A375 (cell line): Measurements from ENCODE around the gene TSNAXIP1. TPM values are rescaled to one million over a fixed set of nuclear protein-coding genes. Genes with fewer than 3 reads are reported as not detected.

Experiments used
- small RNA-seq: library from RNA; depleted of rRNA; stranded (forward); fragments of <200 nt; gene quantifications from one replicate; pipeline ENCODE3, GENCODE V24; 2014
- total RNA-seq: library from RNA; depleted of rRNA; stranded (reverse); fragments of >200 nt; shearing (Covaris generic); gene quantifications from 2 replicates; pipeline ENCODE4 v1.2.3, GENCODE V29; 2014; rRNA removed

Gene TSNAXIP1, protein sequence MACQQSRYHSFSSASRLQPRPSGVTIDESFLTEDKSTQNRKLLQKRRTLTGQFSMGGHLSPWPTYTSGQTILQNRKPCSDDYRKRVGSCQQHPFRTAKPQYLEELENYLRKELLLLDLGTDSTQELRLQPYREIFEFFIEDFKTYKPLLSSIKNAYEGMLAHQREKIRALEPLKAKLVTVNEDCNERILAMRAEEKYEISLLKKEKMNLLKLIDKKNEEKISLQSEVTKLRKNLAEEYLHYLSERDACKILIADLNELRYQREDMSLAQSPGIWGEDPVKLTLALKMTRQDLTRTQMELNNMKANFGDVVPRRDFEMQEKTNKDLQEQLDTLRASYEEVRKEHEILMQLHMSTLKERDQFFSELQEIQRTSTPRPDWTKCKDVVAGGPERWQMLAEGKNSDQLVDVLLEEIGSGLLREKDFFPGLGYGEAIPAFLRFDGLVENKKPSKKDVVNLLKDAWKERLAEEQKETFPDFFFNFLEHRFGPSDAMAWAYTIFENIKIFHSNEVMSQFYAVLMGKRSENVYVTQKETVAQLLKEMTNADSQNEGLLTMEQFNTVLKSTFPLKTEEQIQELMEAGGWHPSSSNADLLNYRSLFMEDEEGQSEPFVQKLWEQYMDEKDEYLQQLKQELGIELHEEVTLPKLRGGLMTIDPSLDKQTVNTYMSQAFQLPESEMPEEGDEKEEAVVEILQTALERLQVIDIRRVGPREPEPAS
- total RNA-seq, result 0.66 and 1.6 TPM in 2 replicates

DNA sequence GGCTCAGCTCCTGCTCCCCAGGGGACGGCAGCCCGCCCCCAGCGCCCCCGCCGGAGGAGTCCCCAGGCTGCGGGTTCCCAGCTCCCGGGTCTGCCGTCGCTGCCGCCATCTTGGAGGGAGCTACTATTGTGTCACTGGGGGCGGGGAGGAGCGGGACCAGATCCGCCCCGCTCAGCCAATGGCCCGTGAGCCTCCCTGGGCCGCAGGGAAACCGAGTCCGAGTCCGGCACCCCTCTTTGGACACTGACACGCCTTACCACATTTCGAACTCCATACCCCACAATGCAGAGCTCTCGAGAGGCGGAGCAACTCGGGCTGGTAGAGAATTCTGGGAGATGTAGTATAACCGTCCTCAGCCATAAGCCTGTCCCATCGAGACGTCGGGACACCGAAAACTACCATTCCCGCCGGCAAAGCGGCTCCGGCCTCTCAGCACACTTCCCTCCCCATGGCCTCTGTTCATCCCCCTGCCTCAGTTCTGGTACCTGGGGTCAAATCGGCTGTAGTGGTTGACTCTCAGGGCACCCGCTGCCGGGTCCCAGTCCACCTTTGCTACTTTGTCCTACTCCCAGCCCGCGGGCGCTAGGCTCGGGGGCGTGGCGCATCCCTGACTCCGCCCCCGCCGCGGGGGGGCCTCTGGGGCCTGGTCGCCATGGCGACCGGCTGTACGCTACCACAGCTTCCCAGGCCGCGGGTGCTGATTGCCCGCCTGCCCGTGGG, at the start of gene TSNAXIP1, which contains the start of gene RANBP10:
Gene TSNAXIP1, plus strand, starts transcription at position 462 of the 720 bp plus-strand sequence. CDS start 261 bp downstream, outside the sequence.
Gene RANBP10, minus strand, starts transcription at position 133 of the 720 bp plus-strand sequence. Its CDS starts 24 bp downstream, at position 109.

DNA sequence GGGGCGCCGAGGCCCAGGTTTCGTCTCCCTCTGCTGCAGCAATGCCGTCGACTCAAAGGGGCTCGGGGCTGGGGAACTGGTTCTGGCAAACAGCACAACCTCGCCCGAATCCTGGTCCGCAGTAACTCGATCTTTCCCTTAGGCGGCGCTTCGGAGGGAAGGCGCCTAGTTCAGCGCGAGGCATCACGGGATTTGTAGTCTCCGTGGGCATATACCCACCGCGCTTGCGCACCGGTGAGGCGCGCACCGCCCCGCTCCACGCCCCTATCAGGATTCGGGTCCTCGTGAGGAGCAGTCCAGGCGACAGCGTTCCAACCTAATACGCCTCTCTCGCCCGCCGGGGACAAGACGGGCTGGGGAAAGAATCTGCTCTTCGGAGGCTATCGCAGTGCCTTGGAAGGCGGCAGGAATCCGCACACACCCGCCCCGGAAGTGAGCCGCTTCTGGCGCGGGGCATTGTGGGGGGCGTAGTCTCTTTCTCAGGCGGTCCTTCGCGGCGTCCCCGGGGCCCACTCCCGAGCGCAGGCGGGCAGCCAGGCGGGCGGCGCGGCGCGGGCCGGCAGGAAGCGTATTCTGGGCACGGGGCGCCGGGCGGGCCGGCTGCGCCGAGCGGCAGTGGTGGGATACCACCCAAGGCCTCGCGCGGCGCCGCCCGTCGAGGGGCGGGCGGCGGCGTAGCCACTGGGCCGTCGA, 35.3 kb downstream of the TSNAXIP1 start, which contains the start of gene THAP11:
Gene THAP11, plus strand, starts transcription at position 505 of the 693 bp plus-strand sequence. CDS start 235 bp downstream, outside the sequence.

DNA sequence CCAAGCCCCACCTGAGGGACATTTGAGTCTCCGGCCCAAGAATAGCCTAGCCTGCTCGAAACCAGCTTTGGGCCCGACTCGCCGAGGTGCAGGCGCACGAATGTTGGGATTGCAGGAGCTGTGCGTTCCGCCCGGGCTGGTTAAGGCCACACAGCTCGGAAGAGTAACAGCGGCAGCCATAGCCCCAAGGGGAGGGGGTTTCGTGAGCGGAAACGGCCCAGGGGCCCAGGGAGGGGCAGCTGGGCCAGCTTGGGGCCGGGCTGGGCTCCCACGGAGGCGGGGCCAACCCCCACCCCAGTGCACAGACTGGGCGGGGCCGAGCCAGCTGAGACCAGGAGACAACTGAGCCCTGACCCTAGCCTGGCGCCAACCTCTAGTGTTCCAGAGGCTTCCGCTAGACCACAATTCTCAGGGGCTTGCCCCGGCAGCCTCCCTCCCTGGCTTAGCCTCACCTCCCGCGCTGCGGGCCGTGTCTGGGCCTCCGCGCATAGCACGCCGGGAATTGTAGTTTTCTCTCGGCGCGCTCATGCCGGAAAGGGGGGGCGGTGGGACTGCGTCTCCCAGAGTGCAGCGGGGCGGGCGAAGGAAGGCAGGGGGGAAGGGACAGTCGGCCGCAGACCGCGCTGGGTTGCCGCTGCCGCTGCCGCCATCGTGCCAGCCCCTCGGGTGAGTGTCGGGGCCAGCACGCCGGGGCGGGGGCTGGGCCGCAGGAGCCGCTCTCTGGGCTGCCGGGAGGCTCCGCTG, 39.8 kb downstream of the TSNAXIP1 start, which contains the start of gene NUTF2:
Gene NUTF2, plus strand, starts transcription at position 614 of the 744 bp plus-strand sequence. CDS start 18,198 bp downstream, outside the sequence.

DNA sequence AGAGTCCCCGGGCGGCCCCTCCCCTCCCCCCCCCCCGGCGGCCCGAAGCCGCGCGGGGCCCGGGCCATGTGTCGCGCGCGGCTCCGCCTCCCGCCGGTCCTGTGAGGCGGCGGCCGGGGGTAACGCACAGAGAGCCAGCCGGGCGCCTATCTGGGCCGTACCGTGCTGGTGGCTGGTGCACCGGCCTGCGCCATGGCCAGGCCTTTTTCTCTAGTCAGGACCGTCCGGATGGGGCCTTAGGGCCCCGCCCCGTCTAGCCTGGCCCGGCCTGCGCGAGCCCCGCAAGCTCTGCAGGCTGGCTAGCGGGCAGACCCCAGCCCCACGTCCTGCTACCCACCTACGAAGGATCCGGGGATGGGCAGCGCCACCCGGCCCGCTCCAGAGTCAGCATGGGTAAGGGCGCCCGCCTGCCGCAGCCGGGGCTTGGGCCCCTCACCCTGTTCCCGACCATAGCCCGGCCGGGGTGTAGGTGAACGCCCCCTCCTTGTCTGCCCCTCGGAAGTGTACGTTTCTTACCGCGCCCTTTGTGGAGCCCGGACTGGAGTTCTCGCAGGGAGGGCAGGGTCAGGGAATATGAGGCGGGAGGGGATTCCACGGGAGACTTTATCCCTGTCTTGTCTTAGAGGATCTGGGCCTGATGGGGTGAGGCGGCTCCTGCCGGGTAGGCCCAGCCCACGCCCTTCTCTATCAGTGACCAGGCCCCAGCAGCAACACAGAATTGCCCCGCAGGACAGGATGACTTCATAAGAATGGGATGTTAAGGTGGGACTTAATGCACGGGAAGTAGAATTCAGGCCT, 40.6 kb downstream of the TSNAXIP1 start, which contains the start of gene CENPT:
Gene CENPT, minus strand, starts transcription at position 630 of the 798 bp plus-strand sequence. CDS start 13,834 bp downstream, outside the sequence.

DNA sequence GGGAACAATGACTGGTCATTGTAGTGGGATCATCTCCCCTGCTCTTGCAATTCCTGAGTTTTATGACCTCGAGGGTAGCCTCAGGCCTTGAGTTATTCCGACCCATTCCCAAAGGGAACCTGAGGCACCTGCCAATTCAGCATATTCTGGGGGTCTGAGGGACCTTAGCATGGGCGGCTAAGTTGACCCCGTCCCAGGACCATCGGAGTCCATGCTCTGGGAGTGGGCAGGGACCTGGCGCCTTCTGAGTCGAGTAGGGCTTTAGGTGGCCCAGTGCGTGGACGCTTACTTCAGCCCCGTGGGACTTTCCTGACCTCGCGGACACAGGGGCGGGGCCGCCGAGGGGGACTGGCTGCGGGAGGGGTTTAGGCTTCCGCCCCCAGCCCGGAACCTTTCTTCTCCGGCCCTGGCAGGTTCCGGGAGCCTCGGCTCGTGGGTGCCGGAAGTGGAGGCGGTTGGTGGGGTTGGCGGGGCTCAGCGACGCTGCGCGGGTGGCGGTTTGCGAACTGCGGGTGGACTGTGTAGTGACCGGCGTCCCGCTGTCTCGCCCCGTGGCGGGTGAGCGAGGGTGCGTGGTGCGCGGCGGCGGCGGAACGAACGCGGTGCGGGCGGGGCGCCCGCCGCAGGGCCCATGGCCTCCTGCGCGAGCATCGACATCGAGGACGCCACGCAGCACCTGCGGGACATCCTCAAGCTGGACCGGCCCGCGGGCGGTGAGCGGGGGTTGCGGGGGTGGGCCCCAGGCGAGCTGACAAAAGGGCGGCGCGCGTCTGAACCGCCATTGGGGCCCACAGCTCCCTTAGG, 66.1 kb downstream of the TSNAXIP1 start, which contains the start of gene EDC4:
Gene EDC4, plus strand, starts transcription at position 422 of the 804 bp plus-strand sequence. Its CDS starts 210 bp downstream, at position 632.

Small RNAs within 50 kb of the gene (small RNA-seq; reads per million reads assigned to genes)
- not detected for gene AC040162.2

Other genes starting within 250 kb of the TSNAXIP1 start
- gene CTCF, start 244.4 kb upstream of the TSNAXIP1 start, total RNA-seq, result 30.0 and 33.4 TPM in 2 replicates
- 1.9 and 2.2 TPM in 2 replicates for gene CARMIL2, start 161.7 kb upstream of the TSNAXIP1 start, total RNA-seq
- gene ACD, start 146.6 kb upstream of the TSNAXIP1 start, total RNA-seq, result 49.5 and 50.1 TPM in 2 replicates
- gene PARD6A, start 145.9 kb upstream of the TSNAXIP1 start, total RNA-seq, result 4.2 and 4.9 TPM in 2 replicates
- 58.8 and 71.0 TPM in 2 replicates for gene ENKD1, start 140.1 kb upstream of the TSNAXIP1 start, total RNA-seq
- 9.2 and 11.4 TPM in 2 replicates for gene C16orf86, start 140.1 kb upstream of the TSNAXIP1 start, total RNA-seq
- gene GFOD2, start 87.6 kb upstream of the TSNAXIP1 start, total RNA-seq, result 19.6 and 19.7 TPM in 2 replicates
- 5.4 and 5.5 TPM in 2 replicates for gene RANBP10, start 329 bp upstream of the TSNAXIP1 start, total RNA-seq
- gene THAP11, start 35.4 kb downstream of the TSNAXIP1 start, total RNA-seq, result 36.9 and 37.4 TPM in 2 replicates
- gene NUTF2, start 40.0 kb downstream of the TSNAXIP1 start, total RNA-seq, result 174 TPM in 2 replicates
- 29.7 and 30.7 TPM in 2 replicates for gene CENPT, start 40.8 kb downstream of the TSNAXIP1 start, total RNA-seq
- 82.4 and 94.4 TPM in 2 replicates for gene EDC4, start 66.2 kb downstream of the TSNAXIP1 start, total RNA-seq
- 0.30 TPM in 1 of 2 replicates, not detected in the other for gene NRN1L, start 78.0 kb downstream of the TSNAXIP1 start, total RNA-seq
- 6.7 and 11.1 TPM in 2 replicates for gene PSKH1, start 86.4 kb downstream of the TSNAXIP1 start, total RNA-seq
- gene CTRL, start 125.0 kb downstream of the TSNAXIP1 start, total RNA-seq, result 1.6 and 4.0 TPM in 2 replicates
- 69.2 and 69.3 TPM in 2 replicates for gene PSMB10, start 130.0 kb downstream of the TSNAXIP1 start, total RNA-seq
- gene LCAT, start 137.2 kb downstream of the TSNAXIP1 start, total RNA-seq, result 3.4 and 4.7 TPM in 2 replicates
- gene SLC12A4, start 161.7 kb downstream of the TSNAXIP1 start, total RNA-seq, result 32.8 and 41.3 TPM in 2 replicates
- not detected in 2 replicates for gene DPEP3, start 173.6 kb downstream of the TSNAXIP1 start, total RNA-seq
- gene DPEP2, start 192.6 kb downstream of the TSNAXIP1 start, total RNA-seq, result not detected in 2 replicates
- not detected in 2 replicates for gene DPEP2NB, start 209.0 kb downstream of the TSNAXIP1 start, total RNA-seq
- 28.6 and 31.1 TPM in 2 replicates for gene DDX28, start 216.3 kb downstream of the TSNAXIP1 start, total RNA-seq
- gene DUS2, start 216.4 kb downstream of the TSNAXIP1 start, total RNA-seq, result 19.3 and 25.8 TPM in 2 replicates